HepG2 (cell line): Measurements from ENCODE around the gene ARL3. TPM values are rescaled to one million over a fixed set of nuclear protein-coding genes. Genes with fewer than 3 reads are reported as not detected.

Source experiments
- ELF3 ChIP-seq: IDR thresholded peaks from 2 replicates; pipeline ENCODE4 v1.6.1; 2016; ENCODE audit warnings: missing genetic modification reagents, missing compliant biosample characterization
- NFE2 ChIP-seq: sonication (generic); formaldehyde crosslinking; IDR thresholded peaks from 2 replicates; pipeline ENCODE4 v1.4.0; 2020; ENCODE audit warnings: missing genetic modification reagents
- PAWR ChIP-seq: sonication (generic); formaldehyde crosslinking; IDR thresholded peaks from 2 replicates; pipeline ENCODE4 v1.4.0; 2020; ENCODE audit warnings: missing genetic modification reagents, mild to moderate bottlenecking, borderline replicate concordance
- SMYD3 ChIP-seq: sonication (generic); formaldehyde crosslinking; IDR thresholded peaks from 2 replicates; pipeline ENCODE4 v1.8.1; 2023; ENCODE audit warnings: mild to moderate bottlenecking, missing genetic modification reagents
- SYNCRIP ChIP-seq: fragments of 200-400 bp; formaldehyde crosslinking; IDR thresholded peaks from 2 replicates; pipeline ENCODE4 v1.6.1; 2018; ENCODE audit warnings: mild to moderate bottlenecking, low read depth, low read length; ENCODE audit not compliant: insufficient read depth
- ZBED4 ChIP-seq: sonication (generic); formaldehyde crosslinking; IDR thresholded peaks from 2 replicates; pipeline ENCODE4 v1.4.0; 2020; ENCODE audit warnings: missing genetic modification reagents, borderline replicate concordance
- ZFP90 ChIP-seq: sonication (generic); formaldehyde crosslinking; IDR thresholded peaks from 2 replicates; pipeline ENCODE4 v1.8.0; 2022; ENCODE audit warnings: missing genetic modification reagents, mild to moderate bottlenecking, inconsistent platforms, borderline replicate concordance
- ZNF124 ChIP-seq: sonication (generic); formaldehyde crosslinking; IDR thresholded peaks from 2 replicates; pipeline ENCODE4 v1.4.0; 2020; ENCODE audit warnings: missing genetic modification reagents
- ZNF263 ChIP-seq: sonication (generic); formaldehyde crosslinking; IDR thresholded peaks from 2 replicates; pipeline ENCODE4 v1.4.0; 2020; ENCODE audit warnings: missing genetic modification reagents
- ZNF382 ChIP-seq: sonication (generic); formaldehyde crosslinking; IDR thresholded peaks from 2 replicates; pipeline ENCODE4 v1.5.0; 2020; ENCODE audit warnings: missing genetic modification reagents, mild to moderate bottlenecking, borderline replicate concordance
- ZNF550 ChIP-seq: sonication (generic); formaldehyde crosslinking; IDR thresholded peaks from 2 replicates; pipeline ENCODE4 v1.4.0; 2020; ENCODE audit warnings: mild to moderate bottlenecking, missing genetic modification reagents, borderline replicate concordance
- ZNF557 ChIP-seq: sonication (generic); formaldehyde crosslinking; IDR thresholded peaks from 2 replicates; pipeline ENCODE4 v1.4.0; 2020; ENCODE audit warnings: missing genetic modification reagents
- ZSCAN30 ChIP-seq: sonication (generic); formaldehyde crosslinking; IDR thresholded peaks from 2 replicates; pipeline ENCODE4 v1.5.0; 2020; ENCODE audit warnings: mild to moderate bottlenecking, missing genetic modification reagents
- polyA plus RNA-seq, 8 experiments: library from polyadenylated mRNA; depleted of rRNA in 3 of 8; stranded (reverse) in 7 of 8; unstranded in 1 of 8; fragments of >200 nt; fragmentation: Illumina TruSeq in 4 of 8; extraction: Trizol in 4 of 8; gene quantifications; 2 replicates each; pipeline versions ENCODE4 v1.2.1 to v1.2.3, GENCODE V29; 2011 to 2016; ENCODE audit warnings: low read depth in 4 of 8, missing spikeins in 1 of 8, mixed read lengths in 1 of 8; ENCODE audit not compliant: insufficient read depth in 1 of 8
- total RNA-seq, 5 experiments: library from RNA; depleted of rRNA; stranded (reverse); fragments of >200 nt; fragmentation: Illumina TruSeq; extraction: Trizol; gene quantifications; 2 replicates each; pipeline ENCODE4 v1.2.3, GENCODE V29; 2016; ENCODE audit warnings: low read depth in 1 of 5
- TF ChIP-seq, protein P1 (sequence below): sonication (generic); formaldehyde crosslinking; IDR thresholded peaks from 2 replicates; pipeline ENCODE4 v1.5.0; 2020; ENCODE audit warnings: missing genetic modification reagents
- TF ChIP-seq, protein P2 (sequence below): sonication (generic); formaldehyde crosslinking; IDR thresholded peaks from 2 replicates; pipeline ENCODE4 v1.8.1; 2022; ENCODE audit warnings: mild to moderate bottlenecking, missing genetic modification reagents
- TF ChIP-seq, protein P3 (sequence below), 2 experiments: sonication (generic) in 1 of 2; formaldehyde crosslinking in 1 of 2; IDR thresholded peaks; 2 replicates each; pipeline versions ENCODE4 v1.6.1 to v1.9.0; 2014 to 2022; ENCODE audit warnings: antibody characterized with exemption in 1 of 2, borderline replicate concordance in 1 of 2, inconsistent platforms in 1 of 2, low read depth in 1 of 2, missing genetic modification reagents in 1 of 2
- TF ChIP-seq, protein P4 (sequence below): sonication (generic); formaldehyde crosslinking; IDR thresholded peaks from 2 replicates; pipeline ENCODE4 v1.4.0; 2020; ENCODE audit warnings: missing genetic modification reagents

ARL3 gene
- total and polyA plus RNA-seq, 2 of the 13 experiments (the other 11 are each of a cell fraction or from before 2014, with no cell fraction given): 5.2 to 6.6 TPM

- TF ChIP-seq ZNF557 (CRISPR knock-in tag) (no peak), ZNF263 (CRISPR knock-in tag) (no peak), NFE2 (no peak), ZNF382 (CRISPR knock-in tag) (no peak), ZNF124 (CRISPR knock-in tag) (no peak), ZNF550 (no peak), ELF3 (CRISPR knock-in tag) (no peak), ZBED4 (no peak), ZSCAN30 (0 out of 2 replicates have a peak, but pooled peaks have one; percentile 65), SMYD3 (CRISPR knock-in tag) (0 out of 2 replicates have a peak, but pooled peaks have one; percentile 43), ZFP90 (CRISPR knock-in tag) (no peak), SYNCRIP (no peak), PAWR (CRISPR knock-in tag) (no peak)
- TF ChIP-seq, protein P1, sequence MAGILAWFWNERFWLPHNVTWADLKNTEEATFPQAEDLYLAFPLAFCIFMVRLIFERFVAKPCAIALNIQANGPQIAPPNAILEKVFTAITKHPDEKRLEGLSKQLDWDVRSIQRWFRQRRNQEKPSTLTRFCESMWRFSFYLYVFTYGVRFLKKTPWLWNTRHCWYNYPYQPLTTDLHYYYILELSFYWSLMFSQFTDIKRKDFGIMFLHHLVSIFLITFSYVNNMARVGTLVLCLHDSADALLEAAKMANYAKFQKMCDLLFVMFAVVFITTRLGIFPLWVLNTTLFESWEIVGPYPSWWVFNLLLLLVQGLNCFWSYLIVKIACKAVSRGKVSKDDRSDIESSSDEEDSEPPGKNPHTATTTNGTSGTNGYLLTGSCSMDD: no peak
- TF ChIP-seq, protein P2, sequence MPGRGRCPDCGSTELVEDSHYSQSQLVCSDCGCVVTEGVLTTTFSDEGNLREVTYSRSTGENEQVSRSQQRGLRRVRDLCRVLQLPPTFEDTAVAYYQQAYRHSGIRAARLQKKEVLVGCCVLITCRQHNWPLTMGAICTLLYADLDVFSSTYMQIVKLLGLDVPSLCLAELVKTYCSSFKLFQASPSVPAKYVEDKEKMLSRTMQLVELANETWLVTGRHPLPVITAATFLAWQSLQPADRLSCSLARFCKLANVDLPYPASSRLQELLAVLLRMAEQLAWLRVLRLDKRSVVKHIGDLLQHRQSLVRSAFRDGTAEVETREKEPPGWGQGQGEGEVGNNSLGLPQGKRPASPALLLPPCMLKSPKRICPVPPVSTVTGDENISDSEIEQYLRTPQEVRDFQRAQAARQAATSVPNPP (CRISPR knock-in tag): 0 out of 2 replicates have a peak, but pooled peaks have one; percentile 39
- TF ChIP-seq, protein P3, sequence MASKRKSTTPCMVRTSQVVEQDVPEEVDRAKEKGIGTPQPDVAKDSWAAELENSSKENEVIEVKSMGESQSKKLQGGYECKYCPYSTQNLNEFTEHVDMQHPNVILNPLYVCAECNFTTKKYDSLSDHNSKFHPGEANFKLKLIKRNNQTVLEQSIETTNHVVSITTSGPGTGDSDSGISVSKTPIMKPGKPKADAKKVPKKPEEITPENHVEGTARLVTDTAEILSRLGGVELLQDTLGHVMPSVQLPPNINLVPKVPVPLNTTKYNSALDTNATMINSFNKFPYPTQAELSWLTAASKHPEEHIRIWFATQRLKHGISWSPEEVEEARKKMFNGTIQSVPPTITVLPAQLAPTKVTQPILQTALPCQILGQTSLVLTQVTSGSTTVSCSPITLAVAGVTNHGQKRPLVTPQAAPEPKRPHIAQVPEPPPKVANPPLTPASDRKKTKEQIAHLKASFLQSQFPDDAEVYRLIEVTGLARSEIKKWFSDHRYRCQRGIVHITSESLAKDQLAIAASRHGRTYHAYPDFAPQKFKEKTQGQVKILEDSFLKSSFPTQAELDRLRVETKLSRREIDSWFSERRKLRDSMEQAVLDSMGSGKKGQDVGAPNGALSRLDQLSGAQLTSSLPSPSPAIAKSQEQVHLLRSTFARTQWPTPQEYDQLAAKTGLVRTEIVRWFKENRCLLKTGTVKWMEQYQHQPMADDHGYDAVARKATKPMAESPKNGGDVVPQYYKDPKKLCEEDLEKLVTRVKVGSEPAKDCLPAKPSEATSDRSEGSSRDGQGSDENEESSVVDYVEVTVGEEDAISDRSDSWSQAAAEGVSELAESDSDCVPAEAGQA (IDR thresholded peaks at IDR 0.05; ENCODE audit: low read depth): no peak
- TF ChIP-seq, protein P3 (CRISPR knock-in tag; IDR thresholded peaks at IDR 0.05; ENCODE audit: borderline replicate concordance): no peak
- TF ChIP-seq, protein P4, sequence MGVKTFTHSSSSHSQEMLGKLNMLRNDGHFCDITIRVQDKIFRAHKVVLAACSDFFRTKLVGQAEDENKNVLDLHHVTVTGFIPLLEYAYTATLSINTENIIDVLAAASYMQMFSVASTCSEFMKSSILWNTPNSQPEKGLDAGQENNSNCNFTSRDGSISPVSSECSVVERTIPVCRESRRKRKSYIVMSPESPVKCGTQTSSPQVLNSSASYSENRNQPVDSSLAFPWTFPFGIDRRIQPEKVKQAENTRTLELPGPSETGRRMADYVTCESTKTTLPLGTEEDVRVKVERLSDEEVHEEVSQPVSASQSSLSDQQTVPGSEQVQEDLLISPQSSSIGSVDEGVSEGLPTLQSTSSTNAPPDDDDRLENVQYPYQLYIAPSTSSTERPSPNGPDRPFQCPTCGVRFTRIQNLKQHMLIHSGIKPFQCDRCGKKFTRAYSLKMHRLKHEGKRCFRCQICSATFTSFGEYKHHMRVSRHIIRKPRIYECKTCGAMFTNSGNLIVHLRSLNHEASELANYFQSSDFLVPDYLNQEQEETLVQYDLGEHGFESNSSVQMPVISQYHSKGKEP (CRISPR knock-in tag): no peak
These were observed 721 bp downstream of the ARL3 start (continued) for GRCh38 chr10:102713539-102713813.
